Measurements from ENCODE around the gene BASP1.

BASP1 gene

GRCh38 chr5:17192191-17192590, 25.2 kb upstream of the BASP1 start:
- no peak for DNase-seq

GRCh38 chr5:17196024-17196423, 21.4 kb upstream of the BASP1 start:
- no peak for DNase-seq

- no peak for DNase-seq
Measured at GRCh38 chr5:17196697-17197096, 20.7 kb upstream of the BASP1 start.

- peak; percentile 33 for DNase-seq
Measured at GRCh38 chr5:17203329-17204132, 13.9 kb upstream of the BASP1 start.

GRCh38 chr5:17204133-17204489, 13.3 kb upstream of the BASP1 start:
- DNase-seq: no peak

- no peak for DNase-seq
Measured at GRCh38 chr5:17206021-17206420, 11.4 kb upstream of the BASP1 start.

- DNase-seq: no peak
Measured at GRCh38 chr5:17212191-17212590, 5.2 kb upstream of the BASP1 start.

GRCh38 chr5:17212996-17213395, 4.4 kb upstream of the BASP1 start:
- no peak for DNase-seq

- no peak for DNase-seq
Measured at GRCh38 chr5:17213938-17214337, 3.5 kb upstream of the BASP1 start.

- DNase-seq: no peak
Measured at GRCh38 chr5:17214893-17215292, 2.5 kb upstream of the BASP1 start.

GRCh38 chr5:17215361-17215760, 2.1 kb upstream of the BASP1 start:
- no peak for DNase-seq

- DNase-seq: peak; percentile 87
Measured at GRCh38 chr5:17216176-17216973, 1.1 kb upstream of the BASP1 start.

GRCh38 chr5:17216974-17217492, 398 bp upstream of the BASP1 start:
- DNase-seq: peak; percentile 78

- no peak for DNase-seq
Measured at GRCh38 chr5:17218353-17219005, 1.0 kb downstream of the BASP1 start.

GRCh38 chr5:17219006-17219422, 1.6 kb downstream of the BASP1 start:
- no peak for DNase-seq

GRCh38 chr5:17219469-17219868, 2.0 kb downstream of the BASP1 start:
- DNase-seq: no peak

GRCh38 chr5:17219992-17220391, 2.6 kb downstream of the BASP1 start:
- no peak for DNase-seq

- DNase-seq: no peak
Measured at GRCh38 chr5:17220469-17220868, 3.0 kb downstream of the BASP1 start.

GRCh38 chr5:17221843-17222636, 4.6 kb downstream of the BASP1 start:
- no peak for DNase-seq

GRCh38 chr5:17222664-17223063, 5.2 kb downstream of the BASP1 start:
- DNase-seq: no peak

GRCh38 chr5:17223367-17224185, 6.1 kb downstream of the BASP1 start:
- DNase-seq: no peak
